IMR-90 (cell line): ENCODE measurements around the gene ERP44. TPM values are rescaled to one million over a fixed set of nuclear protein-coding genes. Genes with fewer than 3 reads are reported as not detected.

ENCODE experiments used
- ATAC-seq: fragments of 200-7000 bp; cut with Tn5 transposase; 2 replicates; pipeline ENCODE4 v1.9.1; 2020; ENCODE audit warnings: low read depth, mild to moderate bottlenecking, moderate library complexity
- BruUV-seq: library from RNA; stranded (reverse); fragments of 400-500 nt; replicated peaks from 2 replicates; lab custom pipeline; 2021; lab: Mats Ljungman, UMichigan
- CTCF ChIA-PET: fragments of 300-600 bp; formaldehyde crosslinking; extraction: SDS; loops from one replicate; lab custom pipeline; 2021; ENCODE audit warnings: antibody characterized with exemption; lab: Yijun Ruan, JAX
- POLR2A ChIA-PET: fragments of 300-600 bp; sonication (Branson Sonifier 250); formaldehyde crosslinking; loops from one replicate; lab custom pipeline; 2022; ENCODE audit warnings: antibody characterized with exemption; ENCODE audit not compliant: unreplicated experiment; lab: Charles Lee
- DNase-seq: peaks from one replicate; pipeline ENCODE4 v3.0.0; 2013
- H2AFZ ChIP-seq: replicated peaks from 2 replicates; pipeline ENCODE3; 2013; ENCODE audit warnings: low read length, mild to moderate bottlenecking; ENCODE audit not compliant: poor library complexity
- H2AK5ac ChIP-seq: 2 replicates; pipeline ENCODE4 v1.6.1; 2013; ENCODE audit warnings: low read depth, low read length, inconsistent platforms
- H2AK9ac ChIP-seq: replicated peaks from 2 replicates; pipeline ENCODE3; 2013; ENCODE audit warnings: mild to moderate bottlenecking, low read depth, low read length, moderate library complexity; ENCODE audit not compliant: poor library complexity
- H2BK120ac ChIP-seq: 2 replicates; pipeline ENCODE4 v1.6.1; 2013; ENCODE audit warnings: low read depth, low read length, inconsistent platforms
- H2BK15ac ChIP-seq: 3 replicates; pipeline ENCODE4 v1.6.1; 2013; ENCODE audit warnings: low read depth, low read length, inconsistent platforms
- H2BK20ac ChIP-seq: 2 replicates; pipeline ENCODE4 v1.6.1; 2013; ENCODE audit warnings: low read depth, mild to moderate bottlenecking, inconsistent platforms, low read length, moderate library complexity
- H2BK5ac ChIP-seq: 2 replicates; pipeline ENCODE4 v1.6.1; 2013; ENCODE audit warnings: mild to moderate bottlenecking, low read depth, low read length, inconsistent platforms; ENCODE audit not compliant: poor library complexity, severe bottlenecking
- H3K14ac ChIP-seq: replicated peaks from 2 replicates; pipeline ENCODE4 v1.6.1; 2013; ENCODE audit warnings: low read depth, low read length, inconsistent platforms
- H3K18ac ChIP-seq: 2 replicates; pipeline ENCODE4 v1.6.1; 2013; ENCODE audit warnings: low read depth, low read length, control low read depth
- H3K23ac ChIP-seq: 2 replicates; pipeline ENCODE4 v1.6.1; 2013; ENCODE audit warnings: low read depth, low read length, inconsistent platforms
- H3K27ac ChIP-seq: 2 replicates; pipeline ENCODE4 v1.5.1; 2013; ENCODE audit warnings: mild to moderate bottlenecking, control low read depth, low read length; ENCODE audit not compliant: insufficient read depth
- H3K27me3 ChIP-seq: 2 replicates; pipeline ENCODE4 v1.6.1; 2013; ENCODE audit warnings: low read length; ENCODE audit not compliant: control insufficient read depth, insufficient read depth
- H3K36me3 ChIP-seq: 2 replicates; pipeline ENCODE4 v1.6.1; 2013; ENCODE audit warnings: low read length, mixed read lengths; ENCODE audit not compliant: control insufficient read depth, insufficient read depth
- H3K4ac ChIP-seq: 2 replicates; pipeline ENCODE4 v1.6.1; 2013; ENCODE audit warnings: low read depth, low read length, inconsistent platforms
- H3K4me1 ChIP-seq: 2 replicates; pipeline ENCODE4 v1.6.1; 2013; ENCODE audit warnings: low read length, mixed read lengths; ENCODE audit not compliant: control insufficient read depth, insufficient read depth
- H3K4me2 ChIP-seq: 2 replicates; pipeline ENCODE4 v1.6.1; 2013; ENCODE audit warnings: low read depth, mild to moderate bottlenecking, control low read depth, low read length, moderate library complexity
- H3K4me3 ChIP-seq: 2 replicates; pipeline ENCODE4 v1.5.1; 2013; ENCODE audit warnings: low read depth, mild to moderate bottlenecking, control low read depth, low read length, moderate library complexity; ENCODE audit not compliant: insufficient read depth
- H3K56ac ChIP-seq: 2 replicates; pipeline ENCODE4 v1.6.1; 2013; ENCODE audit warnings: low read length, inconsistent platforms; ENCODE audit not compliant: insufficient read depth; ENCODE audit errors: extremely low read depth
- H3K79me1 ChIP-seq, 2 experiments: 2 replicates each; pipeline ENCODE4 v1.6.1; 2013; ENCODE audit warnings: low read length in 2 of 2, inconsistent platforms in 1 of 2, low read depth in 1 of 2
- H3K9ac ChIP-seq: 2 replicates; pipeline ENCODE4 v1.6.1; 2013; ENCODE audit warnings: low read depth, low read length, control low read depth
- H3K9me1 ChIP-seq: 2 replicates; pipeline ENCODE4 v1.6.1; 2013; ENCODE audit warnings: low read length, inconsistent platforms; ENCODE audit not compliant: insufficient read depth
- H3K9me3 ChIP-seq: 2 replicates; pipeline ENCODE4 v1.6.1; 2013; ENCODE audit warnings: low read length; ENCODE audit not compliant: control insufficient read depth, insufficient read depth
- H4K20me1 ChIP-seq: 2 replicates; pipeline ENCODE4 v1.6.1; 2013; ENCODE audit warnings: low read length, inconsistent platforms; ENCODE audit not compliant: insufficient read depth
- H4K5ac ChIP-seq: 2 replicates; pipeline ENCODE4 v1.6.1; 2013; ENCODE audit warnings: mild to moderate bottlenecking, low read depth, low read length, control low read depth
- H4K8ac ChIP-seq, 2 experiments: 2 replicates each; pipeline ENCODE4 v1.6.1; 2013; ENCODE audit warnings: low read depth in 2 of 2, low read length in 2 of 2, control low read depth in 1 of 2, inconsistent platforms in 1 of 2
- H4K91ac ChIP-seq: 2 replicates; pipeline ENCODE4 v1.6.1; 2013; ENCODE audit warnings: low read depth, low read length, inconsistent platforms; ENCODE audit not compliant: insufficient read depth
- CTCF ChIP-seq: conservative IDR thresholded peaks from 2 replicates; pipeline ENCODE4 v1.5.1; 2012; ENCODE audit warnings: mild to moderate bottlenecking, low read depth, low read length, improper control_type of control experiment
- RCOR1 ChIP-seq: IDR thresholded peaks from 2 replicates; pipeline ENCODE4 v1.6.1; 2012; ENCODE audit warnings: mild to moderate bottlenecking, low read length, improper control_type of control experiment; ENCODE audit not compliant: insufficient replicate concordance
- RFX5 ChIP-seq: IDR thresholded peaks from 2 replicates; pipeline ENCODE4 v1.8.0; 2012; ENCODE audit warnings: low read depth, mild to moderate bottlenecking, low read length, moderate library complexity
- WGBS, 2 experiments: methylation state at CpG; one replicate each; pipeline versions ENCODE4 v1.1.5 to v1.1.7; 2013; ENCODE audit warnings: missing lambda C conversion rate in 2 of 2; ENCODE audit not compliant: insufficient read length in 1 of 2; ENCODE audit errors: extremely low coverage in 2 of 2; 5-methylcytosine and 5-hydroxymethylcytosine counted together
- dilution Hi-C: fragments of 300-500 bp; cut with HindIII; formaldehyde crosslinking; loops from one replicate; pipeline ENCODE4 v1.14.3; 2018; ENCODE audit warnings: low sequenced_read_pairs; ENCODE audit not compliant: unreplicated experiment
- in situ Hi-C: fragments of 300-500 bp; cut with MboI; formaldehyde crosslinking; loops from 3 replicates; pipeline ENCODE4 v1.14.3; 2019; ENCODE audit warnings: low sequenced_read_pairs, inconsistent platforms, mixed read lengths
- intact Hi-C: fragments of 100-400 bp; cut with micrococcal nuclease; formaldehyde crosslinking; loops from 2 replicates; pipeline ENCODE4 v1.10.0; 2022
- polyA plus RNA-seq, 3 experiments: library from polyadenylated mRNA; depleted of rRNA; stranded (reverse); fragments of >200 nt; gene quantifications; 2 replicates each; pipeline ENCODE4 v1.2.3, GENCODE V29; 2012; ENCODE audit warnings: low replicate concordance in 1 of 3
- total RNA-seq: library from RNA; depleted of rRNA; stranded (reverse); fragments of >200 nt; gene quantifications from 2 replicates; pipeline ENCODE4 v1.2.3, GENCODE V29; 2012

Gene ERP44
- total and polyA plus RNA-seq, 2 of the 4 experiments (the other 2 are of a cell fraction), result 9.1 to 13.5 TPM

- in situ Hi-C loops, result loop anchor here (10.0 to 25.0 kb wide), 2 partner anchors 276 to 549 kb away; partner anchors contain the start of gene CAVIN4
- CTCF ChIA-PET, result no interaction called here
Measured at GRCh38 chr9:100038472-100038871, 60.3 kb downstream of the ERP44 start.

More at GRCh38 chr9:100038472-100038871, 60.3 kb downstream of the ERP44 start:
- Histone ChIP-seq H4K91ac (no peak overlapping the region), H3K14ac (no peak overlapping the region), H3K23ac (no peak overlapping the region), H3K4me1 (no peaks in the 10 kb centered on the region), H3K4ac (no peak overlapping the region), H3K9me3 (no peaks in the 10 kb centered on the region), H3K36me3 (no peaks in the 10 kb centered on the region; the same call in 1 of the 2 replicates), H4K20me1 (peaks cover 8% of the 10 kb centered on the region), H3K79me1 (peaks cover 27 to 42% of the 10 kb centered on the region in 2 experiments), H3K27me3 (no peaks in the 10 kb centered on the region), H3K27ac (no peak overlapping the region), H2AK5ac (no peak overlapping the region), H2AK9ac (no peak overlapping the region), H3K56ac (no peak overlapping the region), H2BK15ac (no peak overlapping the region), H3K4me3 (no peak overlapping the region), H4K5ac (no peak overlapping the region), H3K18ac (no peak overlapping the region), H3K9ac (no peak overlapping the region), H3K9me1 (no peaks in the 10 kb centered on the region), H2BK120ac (no peak overlapping the region), H4K8ac (no peak overlapping the region), H3K4me2 (no peak overlapping the region), H2BK20ac (no peak overlapping the region), H2BK5ac (no peak overlapping the region), H2AFZ (no peak overlapping the region)
- POLR2A ChIA-PET, result no interaction called here
- ATAC-seq, result no peak
- BruUV-seq, result no TSS peak
- intact Hi-C loops (no loop called here), dilution Hi-C loops (no loop called here)
- DNase-seq, result no peak
- no CpG with 5 or more reads among the region's 1 CpG for WGBS, 2 experiments
- no peak for TF ChIP-seq RCOR1
- no peak for TF ChIP-seq RFX5
- no peak for TF ChIP-seq CTCF
